Measurements from ENCODE around the gene TRERF1.

TRERF1 gene

DNA sequence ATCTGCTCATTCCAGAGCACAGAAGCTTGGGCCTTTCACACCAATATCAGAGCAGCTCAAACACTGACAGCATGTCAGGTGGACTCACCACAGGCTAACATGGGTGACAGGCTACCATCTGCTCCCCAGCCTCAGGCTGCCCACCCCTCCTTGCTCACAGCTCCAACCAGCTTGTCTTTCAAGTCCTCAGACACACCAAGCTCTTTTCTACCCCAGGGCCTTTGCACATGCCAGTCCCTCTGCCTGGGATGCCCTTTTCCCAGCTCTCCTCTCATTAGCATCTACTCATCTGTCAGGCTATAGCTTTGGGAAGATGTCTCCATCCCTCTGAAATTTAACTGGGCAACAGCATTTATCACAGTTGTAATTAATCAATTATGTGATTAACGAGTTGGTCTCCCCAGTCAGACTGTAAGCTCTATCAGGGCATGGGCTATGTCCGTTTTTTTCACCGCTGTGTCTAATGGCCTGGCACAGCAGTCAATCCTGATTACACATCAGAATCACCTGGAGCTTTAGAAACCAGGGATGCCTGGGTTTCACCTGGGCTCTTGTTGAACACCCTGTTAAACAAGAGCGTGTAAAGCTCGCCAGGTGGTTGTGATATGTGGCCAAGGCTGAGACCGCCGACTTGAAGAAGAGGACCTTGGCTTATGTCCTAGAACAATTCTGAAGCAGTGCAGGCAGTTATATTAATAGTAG, 145.1 kb downstream of the TRERF1 start:
- DNase-seq (ENCODE audit: low read depth, low spot score): no peak

DNA sequence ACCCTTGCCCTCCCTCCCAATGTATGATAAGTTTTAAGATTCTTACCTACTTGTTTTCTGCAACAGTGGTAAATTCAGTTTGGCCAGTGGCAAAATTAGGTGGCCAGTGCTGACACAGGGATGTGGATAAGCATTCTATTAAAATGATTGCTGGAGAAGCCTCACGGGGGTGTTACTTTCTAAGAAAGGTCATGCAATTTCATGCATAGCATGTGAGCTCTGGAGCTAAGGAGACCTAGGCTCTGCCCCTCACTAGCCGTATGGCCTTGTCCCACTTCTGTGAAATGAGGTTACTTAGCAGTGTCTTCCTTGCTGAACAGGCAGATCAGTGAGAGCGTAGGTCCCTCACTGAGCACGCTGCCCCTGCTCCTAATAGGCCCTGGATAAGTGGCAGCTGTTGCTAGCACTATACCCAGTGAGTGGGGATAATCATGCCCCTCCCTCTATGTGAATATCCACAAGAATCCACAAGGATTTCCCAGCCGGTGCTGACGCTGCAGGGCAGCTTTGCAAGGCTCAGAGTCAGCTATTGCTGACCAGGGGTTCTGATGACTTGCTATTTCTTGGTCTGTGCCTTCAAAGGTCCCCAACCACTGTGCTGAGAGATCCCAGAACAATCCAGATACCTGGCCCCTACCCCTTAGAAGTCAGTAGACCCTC, 147.5 kb downstream of the TRERF1 start:
- no peak for DNase-seq (ENCODE audit: low read depth, low spot score)

DNA sequence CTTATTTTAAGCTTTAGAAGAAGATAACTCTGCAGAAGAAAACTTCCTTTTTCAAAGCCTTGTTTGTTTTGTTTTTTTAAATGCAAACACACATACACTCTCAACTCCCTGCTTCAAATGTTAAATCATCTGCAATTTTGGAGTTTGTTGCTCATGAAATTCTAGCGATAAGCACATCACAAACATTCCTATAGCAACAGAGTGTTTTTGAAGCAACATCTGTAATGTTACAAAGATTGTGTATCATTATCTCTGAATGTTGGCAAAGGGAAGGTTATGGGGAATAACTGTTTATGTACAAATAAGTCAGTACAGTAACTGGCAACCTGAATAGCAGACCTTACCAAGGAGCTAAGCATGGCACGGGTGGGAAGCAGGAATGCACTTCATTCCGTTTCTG, 149.3 kb downstream of the TRERF1 start:
- DNase-seq (ENCODE audit: low read depth, low spot score): no peak

GRCh38 chr6:42301986-42302385, 149.7 kb downstream of the TRERF1 start:
- no peak for DNase-seq (ENCODE audit: low read depth, low spot score)

DNA sequence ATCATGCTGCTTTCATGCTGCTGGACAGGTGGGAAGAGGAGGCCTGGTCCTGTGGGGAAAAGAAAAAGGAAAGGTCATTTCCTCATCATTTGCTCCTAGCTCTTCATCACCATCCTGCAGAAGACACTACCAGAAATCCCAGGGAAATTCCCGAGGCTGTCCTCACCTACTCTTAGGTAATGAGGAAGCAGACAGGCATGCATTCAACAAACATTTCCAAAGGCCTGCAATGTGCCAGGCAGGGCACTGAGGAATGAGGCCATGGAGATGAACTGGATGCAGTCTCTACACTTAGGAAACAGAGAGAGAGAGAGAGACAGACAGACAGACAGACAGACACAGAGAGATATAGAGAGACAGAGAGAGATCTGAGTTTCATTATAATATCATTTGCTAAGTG, 151.0 kb downstream of the TRERF1 start:
- DNase-seq (ENCODE audit: low read depth, low spot score): no peak

DNA sequence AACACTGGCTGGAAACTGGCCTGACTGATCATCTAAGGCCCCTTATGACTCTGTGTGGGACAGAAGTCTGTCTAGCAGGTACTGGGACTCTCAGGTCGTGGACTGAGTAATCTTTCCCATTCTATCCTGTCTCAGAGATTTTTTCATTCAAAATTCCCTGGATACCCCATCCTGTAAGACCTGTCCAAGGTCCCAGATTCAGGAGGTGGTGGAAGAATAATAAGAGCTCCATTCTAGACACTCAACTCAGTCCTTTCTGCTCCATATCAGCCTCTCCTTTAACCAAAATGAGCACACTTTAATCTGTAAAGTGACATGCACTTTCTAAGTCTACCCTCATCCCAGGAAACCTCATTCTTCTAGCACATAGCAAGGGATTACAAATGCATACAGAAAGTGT, 151.5 kb downstream of the TRERF1 start:
- no peak for DNase-seq (ENCODE audit: low read depth, low spot score)

DNA sequence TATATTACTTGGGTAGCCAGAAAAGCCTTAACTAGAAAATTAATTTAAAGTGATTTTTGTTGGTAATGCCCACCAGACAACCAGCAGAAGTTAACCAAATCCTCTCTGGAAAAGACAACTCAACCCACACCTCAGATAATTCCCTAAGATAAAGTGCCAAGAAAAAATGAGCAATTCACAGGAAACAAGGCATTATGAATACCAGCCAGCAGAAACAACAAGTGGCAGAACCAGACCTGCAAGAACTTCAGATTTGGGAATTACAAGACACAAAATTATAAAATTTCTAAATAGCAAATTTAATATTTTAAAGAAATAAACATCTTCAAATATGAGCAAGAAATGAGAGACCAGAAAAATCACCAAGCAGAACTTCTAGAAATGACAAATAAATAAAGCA, 154.1 kb downstream of the TRERF1 start:
- no peak for DNase-seq (ENCODE audit: low read depth, low spot score)

DNA sequence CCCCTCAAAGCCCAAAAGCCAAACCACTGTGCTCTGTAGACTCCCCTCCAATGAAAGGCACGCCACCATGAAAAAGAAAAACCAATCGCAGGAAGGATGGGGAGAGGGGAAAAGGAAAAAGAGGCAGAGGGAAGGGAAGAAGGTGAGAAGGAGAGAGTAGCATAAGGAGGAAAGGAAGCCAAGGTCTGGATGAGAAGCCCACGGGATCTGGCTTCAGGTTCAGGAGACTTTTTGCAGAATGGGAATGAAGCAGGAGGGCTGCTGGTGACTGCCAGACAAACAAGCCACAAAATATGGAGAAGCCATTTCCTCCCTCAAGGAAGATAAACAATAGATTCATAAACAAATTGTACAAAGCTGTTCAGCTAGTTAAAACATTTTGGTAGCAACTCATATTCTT, 155.1 kb downstream of the TRERF1 start:
- no peak for DNase-seq (ENCODE audit: low read depth, low spot score)

DNA sequence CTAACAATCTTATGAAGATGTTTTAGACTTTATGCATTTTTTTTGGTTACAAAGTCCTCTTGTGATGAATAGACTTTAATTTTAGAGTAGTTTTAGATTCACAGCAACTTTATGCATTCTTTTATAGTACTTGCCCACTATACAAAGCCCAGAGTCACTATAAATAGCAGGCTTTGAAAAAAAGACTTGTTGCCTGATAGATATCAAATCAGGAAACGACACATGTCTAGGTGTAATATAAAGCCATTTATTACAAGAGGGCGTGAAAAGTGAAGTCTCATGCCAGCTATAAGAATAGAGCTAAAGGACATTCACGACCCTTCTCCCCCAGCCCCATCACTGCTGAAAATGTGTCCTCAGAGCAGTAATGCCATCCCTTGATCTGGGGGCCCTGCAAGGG, 156.0 kb downstream of the TRERF1 start:
- no peak for DNase-seq (ENCODE audit: low read depth, low spot score)

DNA sequence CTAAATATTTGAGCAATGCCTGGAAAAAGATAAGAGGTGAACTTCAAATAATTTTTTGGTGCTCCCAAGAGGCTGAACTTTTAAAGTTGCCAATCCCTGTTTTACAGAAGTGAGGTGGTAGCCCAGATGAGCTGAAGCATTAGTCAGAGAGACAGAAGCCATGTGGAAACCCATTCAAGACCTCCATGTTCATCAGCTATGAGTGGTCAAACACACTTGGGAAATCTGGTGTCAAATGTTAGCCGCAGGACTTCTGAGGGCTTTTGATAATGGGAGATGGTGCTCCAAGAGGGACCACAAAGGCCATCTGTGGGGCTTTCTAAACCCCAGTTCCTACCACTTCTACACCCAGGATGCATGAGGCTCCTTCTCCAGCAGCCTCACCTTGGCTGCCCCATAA, 156.5 kb downstream of the TRERF1 start:
- DNase-seq (ENCODE audit: low read depth, low spot score): no peak

DNA sequence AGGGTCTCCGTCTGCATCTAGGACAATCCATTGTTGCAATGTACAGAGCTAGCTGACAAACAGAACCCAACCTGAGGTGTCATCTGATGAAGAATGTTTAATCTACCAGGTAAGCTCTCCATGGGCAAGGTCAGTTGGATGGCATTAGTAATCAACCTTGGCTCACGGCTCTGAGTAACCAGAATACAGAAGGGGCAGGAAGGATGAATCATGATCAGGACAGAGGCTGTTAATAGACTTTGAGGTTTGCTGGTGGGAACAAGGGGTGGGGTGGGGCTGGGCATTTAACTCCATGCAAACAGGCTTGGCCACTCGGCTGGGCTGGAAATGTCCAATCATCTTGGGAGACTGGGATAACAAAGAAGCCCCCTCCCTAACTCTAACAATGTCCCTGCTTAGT, 157.0 kb downstream of the TRERF1 start:
- DNase-seq (ENCODE audit: low read depth, low spot score): no peak

DNA sequence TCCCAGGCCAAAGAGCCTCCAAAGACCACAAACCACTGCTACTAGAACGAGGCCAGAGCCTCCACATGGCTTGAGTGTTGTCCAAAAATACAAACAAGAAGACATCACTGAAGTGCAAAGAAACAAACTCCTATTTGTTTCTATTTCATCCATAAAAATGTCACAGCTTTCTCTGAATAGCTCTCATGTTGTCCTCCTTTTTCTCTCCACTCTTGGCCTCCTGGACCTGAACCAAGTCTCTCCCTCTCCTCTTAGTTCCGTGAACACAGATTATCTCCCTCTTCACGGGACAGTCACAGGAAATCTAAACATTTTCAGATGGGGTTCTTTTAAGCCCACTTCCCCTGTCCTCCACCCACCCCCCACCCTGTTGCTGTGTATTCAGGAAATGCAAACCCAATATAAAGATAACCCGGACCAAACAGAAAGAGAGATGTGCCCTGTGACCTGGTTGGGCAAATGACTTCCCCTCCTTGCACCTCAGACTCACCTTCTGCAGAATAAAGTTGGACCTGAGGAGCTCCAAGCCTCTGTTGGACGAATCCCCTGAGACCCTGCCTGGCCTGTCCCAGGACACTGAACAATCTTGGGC, 158.2 kb downstream of the TRERF1 start:
- no peak for DNase-seq (ENCODE audit: low read depth, low spot score)

DNA sequence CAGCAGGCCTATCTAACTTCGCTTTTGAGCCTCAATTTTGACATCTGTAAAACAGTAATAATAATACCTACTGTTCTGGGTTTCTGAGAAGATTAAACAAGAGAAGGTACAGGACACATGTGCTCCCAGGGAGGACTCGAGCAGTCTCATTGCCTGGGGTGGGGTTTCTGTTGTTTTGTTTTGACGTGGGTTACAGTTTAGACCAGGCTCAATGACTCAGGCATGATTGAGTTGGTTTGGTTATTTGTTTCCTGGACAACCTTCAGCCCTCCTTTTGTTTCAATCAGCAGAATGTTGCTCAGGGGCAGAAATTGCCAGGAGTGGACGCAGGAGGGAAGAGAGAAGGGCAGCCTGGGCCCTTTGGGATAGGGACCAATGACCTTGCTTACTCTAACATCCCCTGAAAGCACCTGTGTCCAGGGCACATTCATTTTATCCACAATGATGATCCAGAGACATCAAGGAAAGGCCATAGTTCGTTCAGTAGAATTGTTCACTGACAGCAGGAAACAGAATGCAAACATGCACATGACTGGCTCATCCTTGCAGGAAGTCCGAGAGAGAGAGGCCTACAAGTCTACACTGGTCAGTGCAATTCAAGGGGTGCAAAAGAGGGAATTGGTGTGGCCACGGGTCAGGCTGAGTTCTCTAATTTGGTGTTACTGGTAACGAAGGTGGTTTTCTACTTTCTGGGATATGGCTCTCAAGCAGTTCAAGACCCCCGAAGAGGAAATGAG, 159.6 kb downstream of the TRERF1 start:
- no peak for DNase-seq (ENCODE audit: low read depth, low spot score)

DNA sequence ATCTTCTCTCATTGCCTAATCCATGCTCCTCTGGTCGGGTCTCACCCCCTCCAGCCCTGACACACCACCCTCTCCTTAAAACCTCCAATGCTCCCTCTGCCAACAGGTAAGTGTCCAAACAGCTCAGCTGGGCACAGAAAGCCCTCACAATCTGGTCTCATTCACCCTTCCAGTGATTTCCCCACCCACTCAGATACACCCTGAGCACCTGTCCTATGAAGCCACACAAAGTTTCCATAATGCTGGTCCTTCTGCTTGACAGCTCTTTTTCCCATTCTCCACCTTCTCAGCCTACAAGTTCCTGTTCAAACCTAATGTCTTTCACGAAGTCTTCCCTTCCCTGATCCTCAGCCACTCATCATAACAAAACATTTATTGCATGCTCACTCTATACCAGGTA, 164.0 kb downstream of the TRERF1 start:
- no peak for DNase-seq (ENCODE audit: low read depth, low spot score)

- DNase-seq (ENCODE audit: low read depth, low spot score): no peak
Observed at GRCh38 chr6:42281570-42281969, 170.2 kb downstream of the TRERF1 start.

DNA sequence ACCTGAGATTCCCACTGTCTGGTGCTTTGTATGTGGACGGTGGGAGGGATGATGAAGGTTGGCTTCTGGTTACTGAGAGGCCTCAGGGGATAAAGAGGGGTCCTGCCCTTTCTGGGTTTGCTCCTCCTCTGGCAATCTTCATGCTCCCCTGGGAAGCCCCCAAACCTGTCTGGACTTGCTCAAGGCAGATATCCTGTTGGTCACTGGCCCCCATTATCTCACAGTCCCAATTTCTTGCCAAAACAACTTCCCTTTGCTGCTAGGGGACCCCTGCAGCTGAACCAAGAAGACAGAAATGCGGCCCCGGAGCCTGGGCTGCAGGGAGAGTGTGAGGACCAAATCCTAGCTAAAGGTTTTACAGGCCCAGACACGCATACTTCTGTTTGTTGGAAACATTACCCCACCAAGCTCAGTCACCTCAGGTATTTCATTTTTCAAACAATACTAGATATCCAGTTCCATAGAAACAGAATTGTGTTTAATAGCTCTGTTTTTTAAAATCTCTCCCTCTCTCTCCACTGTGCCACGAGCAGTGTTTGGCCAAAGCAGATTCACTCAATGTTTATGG, 170.7 kb downstream of the TRERF1 start:
- DNase-seq (ENCODE audit: low read depth, low spot score): no peak

- no peak for DNase-seq (ENCODE audit: low read depth, low spot score)
Observed at GRCh38 chr6:42279966-42280629, 171.6 kb downstream of the TRERF1 start.

DNA sequence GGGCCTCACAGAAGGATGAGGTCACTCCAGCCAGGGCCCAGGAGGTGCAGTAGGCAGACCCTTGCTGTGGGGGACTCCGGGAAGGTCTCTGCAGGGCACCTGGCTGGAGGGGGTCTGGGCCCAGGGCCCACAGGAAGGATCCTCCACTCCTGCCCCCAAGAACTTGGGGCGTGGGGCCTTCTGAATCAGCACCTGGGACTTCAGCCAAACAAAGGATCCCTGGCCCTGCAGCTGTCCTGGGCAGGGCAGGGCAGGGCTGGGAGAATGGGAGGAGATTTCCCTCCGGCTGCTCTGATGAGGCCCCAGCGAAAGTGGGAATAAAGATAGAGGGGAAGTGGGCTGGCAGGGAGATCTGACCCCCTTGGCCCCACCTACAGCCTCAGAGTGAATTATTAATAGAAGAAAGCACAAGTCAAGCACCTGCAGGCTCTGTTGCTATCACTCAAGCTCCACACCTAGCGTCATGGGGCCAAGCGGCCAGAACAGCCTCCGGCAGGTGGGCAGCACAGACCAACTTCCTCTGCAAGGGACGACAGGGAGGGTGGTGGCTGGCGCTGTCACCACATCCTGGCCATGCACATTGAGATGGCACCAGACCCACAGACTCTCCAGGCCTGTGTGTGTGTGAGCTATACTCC, 172.5 kb downstream of the TRERF1 start:
- DNase-seq (ENCODE audit: low read depth, low spot score): no peak

DNA sequence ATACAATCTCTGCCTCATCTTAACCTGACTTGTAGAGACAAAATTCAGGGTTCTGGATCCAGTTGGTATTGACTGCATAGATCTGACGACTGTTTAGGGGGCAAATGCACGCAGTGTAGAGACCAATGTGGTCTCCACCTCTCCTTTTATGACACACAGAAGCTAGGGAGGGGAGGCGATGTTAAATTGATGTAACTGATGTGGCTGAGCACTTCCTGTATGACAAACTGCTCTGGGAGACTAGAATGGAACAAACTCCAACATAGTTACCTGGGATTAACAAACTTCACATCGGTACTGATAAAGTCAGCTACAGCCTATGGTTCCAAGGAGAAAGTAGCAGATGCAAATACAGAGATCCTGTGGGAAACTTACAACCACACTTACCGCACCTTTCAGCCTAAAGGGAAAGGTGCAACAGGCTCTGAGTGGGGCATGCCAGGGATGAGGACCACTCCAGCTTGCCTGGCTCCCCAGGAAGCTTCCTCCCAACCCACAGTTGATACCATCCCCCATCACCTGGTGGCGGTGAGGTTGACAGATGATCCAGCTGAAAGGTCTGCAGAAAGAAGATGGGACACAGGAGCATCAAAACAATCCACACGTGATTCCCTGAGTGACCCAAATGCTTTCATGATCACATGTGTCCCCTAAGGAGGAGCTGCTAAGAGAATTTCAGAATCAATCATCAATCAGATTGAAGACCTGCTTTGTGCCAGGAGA, 173.4 kb downstream of the TRERF1 start:
- no peak for DNase-seq (ENCODE audit: low read depth, low spot score)

Measured in activated naive CD8-positive, alpha-beta T cell treated with anti-CD3 and anti-CD28 coated beads, Interleukin-2, amount 50 U/mL, for 16 hours (primary cell).